ENCODE results near the gene TBX1.

Gene TBX1

GRCh38 chr22:19760058-19760950 is at the start of gene TBX1:
TBX1 (plus strand) TSS chr22:19760778; CDS start chr22:19760844, 66 bp downstream.
- no peak for DNase-seq

DNA sequence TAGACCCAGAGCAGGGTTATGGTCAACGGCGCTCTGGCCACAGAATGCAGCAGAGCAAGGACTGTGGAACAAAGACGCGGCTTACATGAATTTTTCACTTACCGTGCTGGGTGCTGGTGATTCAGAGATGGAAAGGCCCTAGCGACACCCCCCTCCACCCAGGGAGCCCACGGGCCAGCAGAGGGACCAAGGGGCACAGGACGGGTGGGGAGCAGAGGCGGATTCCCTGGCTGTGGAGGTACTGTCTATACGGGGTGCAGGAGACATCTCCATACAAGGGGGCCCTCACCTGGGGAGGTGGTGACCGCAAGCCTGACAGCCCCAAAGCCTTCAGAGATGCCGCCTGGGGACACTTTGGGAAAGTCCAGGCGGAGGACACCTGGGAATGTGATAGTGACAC is 47.3 kb upstream of the TBX1 start:
- DNase-seq: no peak

DNA sequence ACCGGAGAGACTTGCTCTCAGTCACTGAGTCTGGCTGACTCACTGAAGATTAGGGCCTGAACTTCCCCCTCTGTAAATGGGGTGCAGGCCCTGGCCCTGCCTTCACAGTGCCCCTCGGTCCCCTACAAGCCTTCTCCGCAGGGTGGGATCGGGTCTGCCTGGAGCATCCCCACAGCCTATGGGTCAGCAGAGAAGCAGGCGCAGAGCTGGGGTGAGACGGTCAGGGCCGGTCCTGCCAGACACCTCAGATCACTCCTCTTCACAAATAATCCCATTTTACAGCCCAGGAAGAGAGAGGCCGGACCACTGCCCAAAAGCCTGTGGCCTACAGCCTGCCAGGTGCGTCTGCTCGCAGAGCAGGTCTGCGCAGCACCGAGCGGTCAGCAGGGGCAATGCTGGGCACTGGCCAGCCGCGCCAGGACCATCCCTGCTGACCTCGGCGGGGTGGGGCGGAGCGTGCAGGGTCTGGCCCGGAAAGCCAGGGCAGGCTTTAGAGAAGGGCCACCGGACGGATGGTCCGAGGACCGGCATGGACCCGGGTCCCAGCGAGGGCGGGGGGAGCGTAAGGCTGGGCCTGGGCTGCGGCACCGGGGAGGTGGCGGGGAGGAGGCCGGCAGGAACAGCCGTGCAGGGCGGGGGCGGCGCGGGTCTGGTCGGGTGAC is 46.8 kb upstream of the TBX1 start:
- DNase-seq: no peak

DNA sequence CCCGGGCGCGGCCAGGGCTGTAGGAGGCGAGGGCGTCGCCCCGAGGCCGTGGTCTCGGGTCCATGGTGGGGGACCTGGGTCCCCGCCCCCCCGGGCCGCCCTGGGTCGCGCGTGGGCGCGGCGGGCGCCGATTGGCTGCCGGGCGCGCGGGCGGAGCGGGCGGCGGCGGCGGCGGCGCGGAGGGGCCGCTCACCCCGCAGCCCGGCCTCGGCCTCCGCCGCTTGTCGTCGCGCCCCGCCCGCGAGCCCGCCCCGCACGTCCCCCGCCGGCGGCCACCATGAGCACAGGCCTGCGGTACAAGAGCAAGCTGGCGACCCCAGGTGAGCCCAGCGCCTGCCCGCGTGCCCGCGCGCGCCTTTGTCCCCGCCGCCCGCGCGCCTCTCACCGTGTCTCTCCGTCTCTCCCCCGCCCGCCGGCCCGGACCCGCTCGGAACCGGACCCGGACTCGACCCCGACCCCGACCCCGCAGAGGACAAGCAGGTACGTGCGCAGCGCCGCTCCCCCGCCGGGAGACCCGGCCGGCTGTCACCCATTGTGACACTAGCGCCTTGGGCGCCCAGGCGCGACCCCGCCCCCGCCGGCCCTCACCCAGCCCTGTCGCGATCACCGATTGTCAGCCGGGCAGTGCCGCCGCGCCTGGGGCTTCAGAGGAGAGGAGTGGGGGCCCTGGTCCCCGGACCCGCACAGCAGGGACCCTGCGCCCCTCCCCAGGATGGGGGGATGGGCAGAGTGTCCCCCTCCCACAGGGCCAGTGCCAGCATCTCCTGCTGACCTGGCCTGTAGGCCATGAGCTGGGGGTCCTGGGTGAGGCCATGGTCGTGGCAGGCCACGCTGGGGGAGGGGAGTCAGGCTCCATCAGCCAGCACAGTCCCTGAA is 46.0 kb upstream of the TBX1 start, which contains the start of gene SEPTIN5:
SEPTIN5 (plus strand) TSS at position 192 of the 876 bp plus-strand sequence; CDS start at position 278, 86 bp downstream.
- DNase-seq: no peak

- DNase-seq: no peak
Measured at GRCh38 chr22:19715188-19715930, 45.2 kb upstream of the TBX1 start.

GRCh38 chr22:19716041-19716828 is 44.3 kb upstream of the TBX1 start:
- no peak for DNase-seq

- no peak for DNase-seq
Measured at GRCh38 chr22:19716829-19717105, 43.8 kb upstream of the TBX1 start.

GRCh38 chr22:19717181-19717580 is 43.4 kb upstream of the TBX1 start:
- no peak for DNase-seq

DNA sequence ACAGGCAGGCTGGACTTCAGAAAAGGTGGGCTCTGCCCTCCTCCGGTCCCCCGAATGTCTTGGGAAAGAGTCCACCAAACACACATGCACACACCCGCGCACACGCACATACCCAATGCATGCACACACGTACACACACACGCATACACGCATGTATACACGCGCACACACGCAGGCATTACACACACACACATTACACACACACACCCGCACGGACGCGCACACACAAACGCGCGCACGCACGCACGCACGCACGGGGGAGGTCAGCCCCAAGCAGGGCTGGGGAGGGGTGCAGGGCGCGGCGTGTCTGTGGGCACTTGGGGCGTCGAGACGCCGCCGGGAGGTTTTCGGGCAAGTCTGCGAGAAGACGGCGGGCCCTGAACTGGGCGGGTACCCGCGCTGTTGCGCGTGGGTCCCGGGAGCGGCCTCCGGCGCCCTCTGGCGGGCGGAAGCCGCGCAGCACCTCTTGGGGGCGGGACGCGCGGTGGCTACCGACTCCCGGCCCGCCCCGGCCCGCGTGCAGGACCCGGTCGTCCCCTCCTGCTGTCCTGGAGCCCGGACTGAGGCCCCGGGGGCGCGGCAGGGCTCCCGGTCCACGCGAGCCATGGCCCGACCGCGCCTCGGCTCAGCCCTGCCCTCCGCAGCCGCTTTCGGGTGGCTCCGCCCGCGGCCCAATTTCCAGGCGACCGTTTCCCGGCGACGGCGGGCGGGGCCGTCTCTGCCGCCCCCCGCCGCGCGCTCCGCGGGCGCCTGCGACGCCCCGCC is 42.7 kb upstream of the TBX1 start:
- peak in 1 of 2 experiments; percentile 62 for DNase-seq

DNA sequence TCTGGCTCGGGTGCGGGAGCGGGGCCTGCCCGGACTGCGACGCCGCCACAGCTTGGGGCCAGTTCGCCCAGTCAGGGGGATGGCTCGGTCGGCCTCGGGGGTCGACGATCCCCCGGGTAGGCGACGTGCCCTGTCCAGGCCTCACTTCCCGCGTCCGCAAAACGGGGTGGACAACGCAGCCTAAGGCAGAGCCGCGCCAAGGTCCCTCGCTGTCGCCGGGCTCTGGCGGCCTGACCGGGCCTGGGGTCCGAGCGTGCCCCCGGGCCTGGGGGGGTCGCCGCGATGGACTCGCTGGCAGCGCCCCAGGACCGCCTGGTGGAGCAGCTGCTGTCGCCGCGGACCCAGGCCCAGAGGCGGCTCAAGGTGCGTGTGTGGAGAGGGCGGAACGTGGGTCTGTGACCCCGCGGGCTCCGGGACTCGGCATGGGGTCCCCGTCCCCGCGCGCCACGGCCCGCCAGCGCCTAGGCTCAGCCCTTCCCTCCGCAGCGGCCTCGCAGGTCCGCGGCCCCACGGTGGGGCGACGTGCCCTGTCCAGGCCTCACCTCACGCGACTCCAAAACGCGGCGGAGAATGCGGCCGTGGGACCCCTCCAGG is 42.0 kb upstream of the TBX1 start:
- no peak for DNase-seq

GRCh38 chr22:19719050-19719482 is 41.5 kb upstream of the TBX1 start:
- DNase-seq: no peak

DNA sequence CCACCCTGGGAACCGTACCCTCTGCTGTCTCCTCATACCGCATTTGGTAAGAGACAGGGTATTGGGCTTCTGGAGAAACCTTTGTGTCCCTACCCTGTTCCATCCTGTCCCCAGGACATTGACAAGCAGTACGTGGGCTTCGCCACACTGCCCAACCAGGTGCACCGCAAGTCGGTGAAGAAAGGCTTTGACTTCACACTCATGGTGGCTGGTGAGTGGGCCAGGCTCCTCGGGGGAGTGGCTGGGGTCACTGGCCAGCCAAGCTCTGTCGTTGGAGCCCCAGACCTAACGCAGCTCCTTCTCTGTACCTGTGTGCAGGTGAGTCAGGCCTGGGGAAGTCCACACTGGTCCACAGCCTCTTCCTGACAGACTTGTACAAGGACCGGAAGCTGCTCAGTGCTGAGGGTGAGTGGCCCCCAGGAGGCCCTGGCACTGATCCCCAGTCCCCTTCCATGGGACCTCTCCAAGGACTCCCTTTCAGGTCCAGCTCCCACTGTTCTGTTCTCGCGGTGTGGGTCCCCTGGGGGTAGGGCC is 41.0 kb upstream of the TBX1 start:
- DNase-seq: no peak

DNA sequence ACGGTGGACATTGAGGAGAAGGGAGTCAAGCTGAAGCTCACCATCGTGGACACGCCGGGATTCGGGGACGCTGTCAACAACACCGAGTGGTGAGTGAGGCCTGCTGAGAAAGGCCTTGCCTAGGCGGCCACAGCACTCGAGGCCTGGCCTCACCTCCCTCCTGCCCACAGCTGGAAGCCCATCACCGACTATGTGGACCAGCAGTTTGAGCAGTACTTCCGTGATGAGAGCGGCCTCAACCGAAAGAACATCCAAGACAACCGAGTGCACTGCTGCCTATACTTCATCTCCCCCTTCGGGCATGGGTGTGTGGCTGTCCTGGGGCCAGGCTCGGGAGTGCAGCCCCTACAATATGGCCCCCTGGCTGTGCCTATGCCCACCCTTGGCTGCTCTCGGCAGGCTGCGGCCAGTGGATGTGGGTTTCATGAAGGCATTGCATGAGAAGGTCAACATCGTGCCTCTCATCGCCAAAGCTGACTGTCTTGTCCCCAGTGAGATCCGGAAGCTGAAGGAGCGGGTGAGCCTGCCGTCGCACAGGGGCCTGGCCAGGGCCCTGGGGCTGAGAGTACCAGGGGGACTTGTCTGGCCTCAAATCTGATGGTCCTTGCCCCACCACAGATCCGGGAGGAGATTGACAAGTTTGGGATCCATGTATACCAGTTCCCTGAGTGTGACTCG is 40.3 kb upstream of the TBX1 start:
- no peak for DNase-seq

- DNase-seq: no peak
Measured at GRCh38 chr22:19720999-19721329, 39.6 kb upstream of the TBX1 start.

- no peak for DNase-seq
Measured at GRCh38 chr22:19721330-19722177, 39.0 kb upstream of the TBX1 start.

DNA sequence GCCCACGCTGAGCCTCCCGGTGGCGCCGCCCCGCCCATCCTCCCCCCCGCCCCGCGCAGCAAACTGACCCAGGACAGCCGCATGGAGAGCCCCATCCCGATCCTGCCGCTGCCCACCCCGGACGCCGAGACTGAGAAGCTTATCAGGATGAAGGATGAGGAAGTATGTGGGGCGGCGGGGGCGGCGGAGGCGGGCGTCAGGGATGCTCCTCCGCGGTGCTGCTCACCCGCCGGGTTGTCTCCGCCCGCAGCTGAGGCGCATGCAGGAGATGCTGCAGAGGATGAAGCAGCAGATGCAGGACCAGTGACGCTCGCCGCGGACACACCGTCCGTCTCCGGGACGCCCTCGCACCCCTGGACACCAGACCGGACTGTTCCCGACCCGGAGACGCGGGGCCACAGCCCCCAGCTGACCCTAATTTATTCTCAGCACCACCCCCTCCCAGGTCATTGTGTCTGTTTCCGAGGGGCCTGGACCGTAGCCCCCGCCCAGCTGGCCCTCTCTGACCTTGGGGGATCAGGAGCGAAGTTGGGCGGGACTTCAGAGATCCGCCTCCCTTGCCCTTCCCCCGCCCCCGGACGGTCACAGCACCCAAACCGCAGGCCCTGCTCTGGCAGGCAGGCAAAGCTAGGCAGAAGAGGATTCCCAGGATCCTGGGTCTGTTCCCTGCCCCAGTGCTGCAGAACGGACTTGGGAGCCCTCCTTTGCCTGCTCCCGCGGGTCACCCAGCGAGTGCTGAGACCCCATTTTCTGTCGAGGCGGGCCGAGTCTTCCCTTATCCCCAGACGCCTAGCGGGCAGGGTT is 38.2 kb upstream of the TBX1 start:
- no peak for DNase-seq

DNA sequence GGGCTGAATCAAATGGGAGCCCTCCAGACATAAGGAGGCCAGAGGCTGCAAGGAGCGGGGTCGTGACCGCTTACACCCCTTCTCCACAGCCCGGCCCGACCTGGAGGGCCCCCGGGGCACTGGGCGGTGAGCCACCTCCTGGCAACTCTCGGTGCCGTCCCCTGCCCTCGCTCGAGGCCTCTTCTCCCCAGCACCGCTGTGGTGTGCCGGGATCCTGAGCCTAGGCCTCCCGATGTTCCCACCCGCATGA is 37.7 kb upstream of the TBX1 start:
- no peak for DNase-seq

Data from NCI-H524 (cell line).